Jurkat, Clone E6-1 (cell line): Measurements from ENCODE around the gene KSR1.
"Not testable (repeated sequence)": the region's sequence is repeated elsewhere in the genome, so short reads cannot be mapped to it uniquely, and the experiment has no call there.

Source experiments
- DNase-seq: peaks from one replicate; pipeline ENCODE4 v3.0.0-alpha.2; 2011; ENCODE audit warnings: low read depth, low spot score
- H3K4me3 ChIP-seq: 2 replicates; pipeline ENCODE4 v1.5.1; 2011; ENCODE audit warnings: mild to moderate bottlenecking, low read length, control low read depth, moderate library complexity

The KSR1 gene

DNA sequence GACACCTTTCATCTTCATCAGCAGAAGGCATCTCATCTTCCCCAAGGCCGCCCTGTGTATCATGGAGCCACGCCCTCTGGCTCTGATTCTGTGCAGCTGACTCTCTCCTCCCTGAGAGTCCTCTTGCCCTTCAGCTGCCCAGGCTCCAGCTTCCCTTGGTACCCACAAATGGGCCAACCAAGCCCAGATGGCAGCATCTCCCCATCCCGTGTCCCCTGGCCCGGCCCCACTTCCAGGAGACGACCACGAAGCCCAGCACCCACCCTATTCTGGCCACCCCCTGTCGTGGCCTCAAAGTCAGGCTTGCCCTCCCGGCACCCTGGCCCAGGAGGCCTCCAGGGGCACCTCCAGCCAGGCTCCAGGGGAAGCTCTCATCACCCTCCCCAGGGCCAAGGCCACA, 31.3 kb upstream of the KSR1 start:
- H3K4me3 ChIP-seq = no peak overlapping the region
- DNase-seq = no peak

DNA sequence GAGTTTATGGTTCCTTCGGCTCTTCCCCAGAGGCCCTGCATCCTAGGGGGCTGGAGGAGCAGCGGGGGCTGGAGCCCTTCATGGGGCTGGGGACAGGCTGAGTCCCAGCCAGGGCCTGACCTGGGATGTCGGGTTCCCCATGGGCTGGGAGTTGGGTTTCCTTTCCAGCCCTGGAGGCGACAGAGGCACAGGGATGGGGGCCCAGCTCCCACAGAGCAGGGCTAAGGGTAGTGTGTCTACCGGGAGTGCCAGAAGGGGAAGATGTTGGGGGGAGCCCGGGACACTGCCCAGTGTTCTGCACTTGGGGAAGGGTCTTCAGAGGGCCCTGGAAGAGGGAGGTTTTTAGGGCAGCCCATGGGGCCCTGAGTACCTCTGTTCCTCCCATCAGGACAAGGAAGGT, 30.7 kb upstream of the KSR1 start:
- not testable (repeated sequence) for DNase-seq, H3K4me3 ChIP-seq

GRCh38 chr17:27425991-27426390, 30.3 kb upstream of the KSR1 start:
- no peak overlapping the region for H3K4me3 ChIP-seq
- DNase-seq = no peak

GRCh38 chr17:27426471-27426870, 29.8 kb upstream of the KSR1 start:
- not testable (repeated sequence) for H3K4me3 ChIP-seq, DNase-seq

DNA sequence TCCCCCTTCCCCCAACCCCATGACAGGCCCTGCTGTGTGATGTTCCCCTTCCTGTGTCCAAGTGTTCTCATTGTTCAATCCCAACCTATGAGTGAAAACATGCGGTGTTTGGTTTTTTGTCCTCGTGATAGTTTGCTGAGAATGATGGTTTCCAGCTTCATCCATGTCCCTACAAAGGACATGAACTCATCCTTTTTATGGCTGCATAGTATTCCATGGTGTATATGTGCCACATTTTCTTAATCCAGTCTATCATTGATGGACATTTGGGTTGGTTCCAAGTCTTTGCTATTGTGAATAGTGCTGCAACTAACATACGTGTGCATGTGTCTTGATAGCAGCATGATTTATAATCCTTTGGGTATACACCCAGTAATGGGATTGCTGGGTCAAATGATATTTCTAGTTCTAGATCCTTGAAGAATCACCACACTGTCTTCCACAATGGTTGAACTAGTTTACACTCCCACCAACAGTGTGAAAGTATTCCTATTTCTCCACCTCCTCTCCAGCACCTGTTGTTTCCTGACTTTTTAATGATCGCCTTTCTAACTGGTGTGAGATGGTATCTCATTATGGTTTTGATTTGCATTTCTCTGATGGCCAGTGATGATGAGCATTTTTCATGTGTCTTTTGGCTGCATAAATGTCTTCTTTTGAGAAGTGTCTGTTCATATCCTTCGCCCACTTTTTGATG, 28.9 kb upstream of the KSR1 start:
- not testable (repeated sequence) for DNase-seq, H3K4me3 ChIP-seq

- no peak overlapping the region for H3K4me3 ChIP-seq
- no peak for DNase-seq
Measured at GRCh38 chr17:27428781-27429505, 27.3 kb upstream of the KSR1 start.

GRCh38 chr17:27429666-27430382, 26.4 kb upstream of the KSR1 start:
- H3K4me3 ChIP-seq = no peak overlapping the region
- no peak for DNase-seq

DNA sequence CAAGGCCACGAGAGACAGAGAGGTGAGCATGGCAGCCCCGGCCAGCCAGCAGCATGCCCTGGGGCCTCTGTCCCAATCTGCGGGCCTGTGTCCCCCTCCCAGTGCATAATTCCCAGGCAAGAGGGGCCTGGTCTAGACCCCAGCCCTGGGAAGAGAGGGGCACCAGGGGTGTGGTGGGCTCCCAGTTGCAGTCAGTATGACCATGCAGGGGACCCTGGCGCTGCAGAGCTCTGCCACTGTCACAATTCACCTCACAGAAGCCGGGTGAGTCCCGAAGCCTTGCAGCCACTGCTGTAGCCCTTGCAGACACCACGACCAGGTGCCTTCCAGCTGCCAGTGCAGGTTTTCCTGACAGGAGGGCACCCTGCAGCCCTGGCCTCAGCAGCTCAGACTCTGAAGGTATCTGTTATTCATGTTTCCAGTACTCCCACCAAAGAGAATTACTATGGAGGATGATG, 25.8 kb upstream of the KSR1 start:
- no peak for DNase-seq

GRCh38 chr17:27430882-27431491, 25.3 kb upstream of the KSR1 start:
- DNase-seq = no peak
- no peak overlapping the region for H3K4me3 ChIP-seq

More for the DNA sequence above, 25.8 kb upstream of the KSR1 start:
- H3K4me3 ChIP-seq = no peak overlapping the region

- DNase-seq = no peak
- no peak overlapping the region for H3K4me3 ChIP-seq
Measured at GRCh38 chr17:27433521-27433920, 22.7 kb upstream of the KSR1 start.

- not testable (repeated sequence) for H3K4me3 ChIP-seq, DNase-seq
Measured at GRCh38 chr17:27435431-27436070, 20.7 kb upstream of the KSR1 start.

- H3K4me3 ChIP-seq = no peak overlapping the region
- no peak for DNase-seq
Measured at GRCh38 chr17:27438348-27438998, 17.8 kb upstream of the KSR1 start.

GRCh38 chr17:27439342-27439741, 16.9 kb upstream of the KSR1 start:
- no peak for DNase-seq
- no peak overlapping the region for H3K4me3 ChIP-seq

GRCh38 chr17:27442702-27443101, 13.5 kb upstream of the KSR1 start:
- no peak for DNase-seq
- H3K4me3 ChIP-seq = no peak overlapping the region

GRCh38 chr17:27443491-27443890, 12.8 kb upstream of the KSR1 start:
- no peak overlapping the region for H3K4me3 ChIP-seq
- DNase-seq = no peak

DNA sequence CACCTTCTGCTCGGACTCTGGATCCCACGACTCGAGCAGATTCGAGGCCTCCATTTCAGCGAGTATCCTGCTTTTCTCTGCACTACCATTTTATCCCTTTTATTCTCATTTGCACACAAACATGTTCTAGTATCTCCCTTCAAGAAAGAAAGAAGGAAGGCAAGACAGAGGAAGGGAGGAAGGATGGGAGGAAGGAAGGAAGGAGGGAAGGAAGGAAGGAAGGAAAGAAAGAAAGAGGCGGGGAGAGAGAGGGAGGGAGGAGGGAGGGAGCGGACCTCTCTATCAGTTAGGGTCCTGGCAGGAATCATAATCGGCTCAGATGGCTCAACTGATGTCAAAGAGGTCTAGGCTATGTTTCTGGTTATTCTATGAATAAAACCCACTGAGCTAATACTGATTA, 10.3 kb upstream of the KSR1 start:
- no peak overlapping the region for H3K4me3 ChIP-seq
- no peak for DNase-seq

- H3K4me3 ChIP-seq = no peak overlapping the region
- no peak for DNase-seq
Measured at GRCh38 chr17:27446569-27447301, 9.5 kb upstream of the KSR1 start.

- DNase-seq, H3K4me3 ChIP-seq: not testable (repeated sequence)
Measured at GRCh38 chr17:27448534-27448933, 7.7 kb upstream of the KSR1 start.
